Nucleus accumbens (tissue), 56 donors: ENCODE results near the gene KRTAP10-4.
"Not testable (repeated sequence)": the region's sequence is repeated elsewhere in the genome, so short reads cannot be mapped to it uniquely, and the experiment has no call there.

Experiments
- DNase-seq, 56 donors: peaks; one replicate each; lab custom pipeline; 2025; lab: John Stamatoyannopoulos, UW

Gene KRTAP10-4

DNA sequence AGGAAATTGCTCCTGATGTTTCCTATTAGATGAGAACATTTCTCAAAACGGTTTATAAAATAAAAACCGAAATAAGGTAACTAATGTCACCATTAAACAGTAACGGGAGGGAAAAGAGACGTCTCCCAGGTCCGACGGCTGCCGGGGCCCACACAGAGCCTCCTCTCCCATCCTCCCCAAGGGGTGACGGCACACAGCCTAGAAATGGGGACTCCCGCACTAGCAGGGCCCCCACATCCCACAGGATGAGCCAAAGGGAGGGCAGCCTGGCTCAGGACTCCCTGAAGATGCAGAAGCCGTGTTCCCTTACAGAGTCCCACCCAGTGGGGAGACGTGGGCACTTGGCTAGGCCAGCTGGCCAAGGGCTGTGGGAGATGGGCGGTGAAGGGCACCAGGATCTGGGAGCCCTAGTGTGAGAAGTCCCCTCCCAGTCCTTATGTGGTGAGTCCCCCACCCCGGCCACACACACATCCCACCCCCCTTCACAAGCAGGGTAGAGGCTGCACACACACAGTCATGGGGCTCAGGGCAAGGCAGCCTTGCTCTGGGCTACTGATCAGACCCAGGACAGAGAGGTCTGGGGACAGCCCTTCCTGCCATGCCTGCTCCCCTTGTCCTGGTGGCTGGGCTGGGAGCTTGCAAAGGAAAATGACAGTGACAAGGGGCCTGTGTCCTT is 18.2 kb upstream of the KRTAP10-4 start:
- DNase-seq, result no peak

DNA sequence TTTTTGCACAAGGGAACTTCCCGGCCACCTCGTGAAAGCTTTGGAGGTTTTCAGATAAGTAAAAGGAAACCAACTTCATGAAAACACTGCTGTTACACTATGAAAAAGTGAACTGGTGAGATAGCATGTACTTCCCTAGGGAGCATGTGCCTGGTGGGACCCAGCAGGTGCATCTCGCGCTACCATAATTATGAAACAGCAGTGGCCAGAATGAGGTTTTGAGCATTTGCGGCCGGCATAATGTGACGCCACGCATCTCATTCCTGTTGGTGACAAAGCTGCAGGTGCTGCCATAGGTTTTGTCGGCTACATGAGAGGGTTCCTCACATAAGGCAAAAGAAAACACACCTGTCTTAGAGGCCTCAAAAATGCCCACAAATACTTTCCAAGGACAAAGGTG is 16.6 kb upstream of the KRTAP10-4 start:
- no peak for DNase-seq

DNA sequence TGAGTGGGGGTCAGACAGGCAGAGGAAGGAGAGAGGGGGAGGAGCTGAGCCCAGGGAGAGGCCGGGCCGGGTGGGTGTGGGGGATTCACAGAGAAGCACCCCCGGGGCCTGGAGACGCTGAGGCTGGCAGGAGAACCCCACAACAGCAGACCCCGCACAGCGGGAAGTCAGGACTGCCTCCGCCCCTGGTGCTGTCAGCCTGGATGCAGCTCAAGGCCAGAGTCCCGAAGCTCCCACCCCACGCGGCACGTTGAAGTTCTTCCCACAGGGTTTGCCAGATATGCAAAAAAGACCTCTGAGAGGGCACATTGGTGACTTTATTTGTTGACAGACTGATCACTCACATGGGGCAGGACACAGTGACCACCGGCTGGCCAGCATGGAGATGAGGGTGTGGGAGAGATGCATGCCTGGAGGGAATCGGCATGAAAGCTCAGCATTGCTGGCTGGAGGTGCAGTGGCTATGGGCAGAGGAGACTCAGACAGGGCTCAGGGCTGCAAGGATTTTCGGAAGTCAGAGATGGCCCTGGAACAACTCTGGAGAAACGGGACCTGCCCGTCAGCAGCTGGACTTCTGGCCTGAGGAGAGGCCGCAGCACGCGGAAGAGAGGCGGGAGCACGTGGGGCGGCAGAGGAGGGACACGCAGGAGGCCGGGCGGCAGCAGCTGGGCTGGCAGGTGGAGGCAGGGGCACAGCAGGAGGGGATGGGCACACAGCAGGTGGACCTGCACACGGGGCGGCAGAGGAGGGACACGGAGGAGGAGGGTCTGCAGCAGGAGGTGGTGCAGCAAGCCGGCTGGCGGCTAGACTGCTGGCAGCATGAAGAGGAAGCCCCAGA is 15.8 kb upstream of the KRTAP10-4 start:
- no peak for DNase-seq

DNA sequence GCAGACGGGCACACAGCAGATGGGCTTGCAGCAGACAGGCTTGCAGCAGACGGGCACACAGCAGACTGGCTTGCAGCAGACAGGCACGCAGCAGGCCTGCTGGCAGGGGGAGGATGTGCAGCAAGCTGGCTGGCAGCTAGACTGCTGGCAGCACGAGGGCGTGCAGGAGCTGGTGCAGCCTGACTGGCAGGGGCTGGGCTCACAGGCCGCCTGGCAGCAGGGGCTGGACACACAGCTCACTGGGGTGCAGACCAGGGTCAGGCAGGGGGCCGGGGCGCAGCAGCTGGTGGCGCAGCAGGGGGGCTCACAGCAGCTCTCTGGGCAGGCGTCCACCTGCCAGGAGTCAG is 15.2 kb upstream of the KRTAP10-4 start:
- DNase-seq, result not testable (repeated sequence)

DNA sequence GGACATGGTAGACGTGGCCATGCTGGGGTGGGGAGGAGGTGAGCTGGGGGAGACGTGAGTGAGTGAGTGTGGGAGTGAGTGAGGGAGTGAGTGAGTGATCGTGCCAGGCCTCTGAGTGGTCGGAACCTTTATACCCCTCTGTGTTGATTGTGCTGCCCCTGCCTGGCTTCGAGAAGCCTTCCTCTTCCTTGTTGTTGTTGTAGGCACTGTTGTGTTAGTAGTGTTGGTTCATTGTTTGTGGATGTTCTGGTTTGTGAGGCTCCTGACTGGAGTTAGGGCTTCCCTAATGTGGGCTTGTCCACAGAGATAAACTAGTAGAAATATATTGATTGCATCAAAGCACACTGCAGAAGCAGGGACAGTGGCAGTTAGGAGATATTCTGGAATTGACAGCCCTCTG is 14.8 kb upstream of the KRTAP10-4 start, which contains the start of gene KRTAP10-3:
TSS of gene KRTAP10-3 (minus strand) at position 101 of the 400 bp plus-strand sequence. CDS start at position 21, 80 bp downstream.
- no peak for DNase-seq

DNA sequence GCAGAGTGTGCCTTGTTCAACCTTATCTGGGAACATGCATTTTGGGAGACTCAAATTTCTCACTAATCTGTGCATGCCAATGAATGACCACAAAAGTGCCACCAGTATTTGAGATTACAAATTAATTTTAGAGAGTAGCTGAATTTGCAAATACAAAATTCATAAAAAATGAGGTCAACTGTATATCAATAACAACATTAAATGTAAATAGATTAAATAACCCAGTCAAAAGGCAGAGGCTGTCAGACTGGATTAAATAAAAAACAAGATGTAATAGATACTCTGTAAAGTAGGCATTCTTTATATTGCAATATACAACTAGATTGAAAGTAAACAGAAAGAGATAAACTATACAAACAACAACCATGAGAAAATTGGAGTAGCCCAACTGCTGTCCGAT is 9.4 kb upstream of the KRTAP10-4 start:
- DNase-seq, result no peak

DNA sequence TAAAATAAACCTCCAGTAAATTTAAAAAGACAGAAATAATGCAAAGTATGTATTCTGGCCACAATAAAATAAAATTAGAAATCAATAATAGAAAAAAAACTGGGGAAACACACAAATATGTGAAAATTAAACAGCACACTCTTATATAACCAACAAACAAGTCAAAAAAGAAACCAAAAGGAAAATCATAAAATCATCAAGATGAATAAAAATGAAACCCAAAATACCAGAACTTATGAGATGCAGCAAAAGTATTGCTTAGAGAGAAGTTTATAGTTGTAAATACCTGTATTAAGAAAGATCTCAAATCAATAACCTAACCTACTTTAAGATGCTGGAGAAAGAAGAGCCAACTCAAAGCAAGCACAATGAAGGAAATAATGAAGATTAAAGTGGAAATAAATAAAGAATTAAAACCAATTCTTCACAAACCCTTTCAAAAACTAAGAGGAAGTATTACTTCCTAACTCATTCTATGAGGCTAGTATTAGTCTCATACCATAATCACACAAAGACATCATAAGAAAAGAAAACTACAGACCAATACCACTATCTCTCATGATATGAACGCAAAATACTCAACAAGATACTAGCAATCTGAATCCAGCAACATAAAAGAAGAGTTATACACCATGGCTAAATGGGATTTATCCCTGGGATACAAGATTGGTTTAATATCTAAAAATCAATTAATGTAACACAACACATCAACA is 8.5 kb upstream of the KRTAP10-4 start:
- no peak for DNase-seq

DNA sequence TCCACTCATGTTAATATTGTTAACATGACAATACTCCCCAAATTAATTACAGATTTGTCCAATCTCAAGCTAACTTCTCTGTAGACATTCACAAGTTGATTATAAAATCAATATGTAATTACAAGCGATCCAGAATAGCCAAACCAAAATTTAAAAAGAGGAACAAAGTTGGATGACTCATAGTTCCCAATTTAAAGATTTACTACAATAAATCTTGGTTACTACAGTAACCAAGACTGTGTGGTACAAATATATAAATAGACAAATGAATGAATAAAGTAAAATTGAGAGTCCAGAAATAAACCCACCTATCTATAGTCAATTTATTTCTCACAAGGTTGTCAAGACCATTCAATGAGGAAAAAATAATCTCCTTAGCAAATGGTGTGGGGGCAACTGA is 7.1 kb upstream of the KRTAP10-4 start:
- DNase-seq, result no peak

DNA sequence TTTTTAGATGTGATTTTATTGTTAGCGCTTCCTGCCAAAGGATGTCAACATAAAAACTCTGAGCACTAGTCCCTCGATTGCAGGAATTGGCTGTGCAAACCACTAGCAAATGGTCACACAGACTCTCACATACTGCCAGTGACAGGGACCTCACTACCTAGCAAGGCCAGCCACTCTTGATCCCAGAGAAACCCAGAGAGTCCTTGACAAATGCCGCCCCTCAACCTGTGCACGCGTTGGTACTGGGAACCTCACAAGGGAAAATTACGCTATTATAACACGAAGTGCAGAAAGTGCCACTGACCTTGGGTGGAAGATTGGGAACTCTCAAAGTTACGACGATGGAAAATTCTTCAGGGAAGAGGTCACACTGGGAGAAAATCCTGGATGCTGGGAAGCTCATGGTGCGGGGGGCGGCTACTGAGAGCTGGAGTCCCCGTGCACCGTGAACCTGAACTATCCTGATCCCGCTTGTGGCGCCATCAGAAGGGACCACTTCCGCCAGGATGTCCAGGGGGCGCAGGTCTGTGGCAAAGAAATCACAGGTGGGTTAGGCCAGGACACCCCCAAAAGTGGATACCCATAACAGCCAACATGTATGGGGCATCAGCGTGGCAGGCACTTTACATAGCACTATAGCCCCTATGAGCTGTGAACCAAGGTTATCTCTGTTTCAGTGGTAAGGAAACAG is 5.9 kb upstream of the KRTAP10-4 start:
- no peak for DNase-seq

DNA sequence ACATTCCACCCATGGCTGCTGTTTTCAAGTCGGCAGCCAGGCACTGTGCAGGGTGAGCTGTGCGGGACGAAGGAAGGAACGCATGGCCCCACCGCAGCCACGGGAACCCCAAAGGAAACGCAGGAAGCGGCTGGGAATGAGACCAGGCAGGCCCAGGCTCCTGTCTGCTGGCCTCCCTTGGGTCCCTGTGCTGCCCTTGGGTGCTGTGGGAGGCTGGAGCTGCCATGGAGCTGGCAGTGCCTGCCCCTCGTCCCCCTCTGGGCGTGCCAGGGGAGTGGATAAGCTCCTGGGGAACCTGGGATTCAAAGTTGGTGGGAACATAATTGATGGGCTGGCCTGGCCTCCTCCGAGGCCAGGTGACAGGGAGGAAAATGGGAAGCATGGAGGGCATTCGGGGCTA is 5.3 kb upstream of the KRTAP10-4 start:
- no peak for DNase-seq

DNA sequence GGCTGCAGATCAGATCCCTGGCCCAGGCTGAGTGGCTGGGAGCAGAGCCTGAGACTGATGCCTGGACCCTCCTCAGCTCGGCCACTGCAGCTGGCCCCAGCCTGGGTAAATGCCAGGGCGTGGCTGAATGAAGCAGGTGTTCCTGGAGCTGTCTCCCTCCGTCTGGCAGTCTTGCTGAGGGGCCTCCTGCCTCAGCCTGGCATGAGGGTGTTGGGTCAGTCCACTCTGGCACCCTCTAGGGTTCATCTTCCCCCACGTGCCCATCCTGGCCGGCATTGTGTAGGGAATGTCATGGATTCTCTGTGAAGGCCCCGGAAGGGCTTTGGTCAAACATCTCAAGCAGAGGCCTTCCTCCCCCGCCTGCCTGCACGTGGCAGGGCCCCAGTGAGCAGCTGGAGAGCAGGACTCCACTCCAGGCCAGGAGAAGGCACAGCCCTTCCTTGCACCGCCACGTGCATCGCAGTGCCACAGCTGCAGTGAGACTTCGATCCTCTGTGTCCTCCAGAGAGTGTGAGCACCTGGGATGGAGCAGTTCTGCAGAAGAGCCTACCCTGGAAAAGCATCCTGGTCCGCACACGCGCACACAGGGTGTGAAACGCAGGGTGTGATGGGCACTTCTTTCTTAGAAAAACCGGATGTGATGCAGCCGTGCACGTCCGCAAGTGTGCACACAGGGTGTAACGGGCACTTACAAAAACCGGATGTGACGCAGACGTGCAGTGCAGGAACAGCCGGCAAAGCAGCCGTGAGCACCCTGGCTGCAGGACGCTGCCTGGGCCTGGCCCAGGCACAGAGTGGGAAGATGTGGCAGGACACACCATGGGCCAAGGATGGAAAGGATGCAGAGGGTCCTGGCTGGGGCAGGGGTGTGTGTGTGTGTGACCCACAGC is 4.6 kb upstream of the KRTAP10-4 start:
- no peak for DNase-seq

DNA sequence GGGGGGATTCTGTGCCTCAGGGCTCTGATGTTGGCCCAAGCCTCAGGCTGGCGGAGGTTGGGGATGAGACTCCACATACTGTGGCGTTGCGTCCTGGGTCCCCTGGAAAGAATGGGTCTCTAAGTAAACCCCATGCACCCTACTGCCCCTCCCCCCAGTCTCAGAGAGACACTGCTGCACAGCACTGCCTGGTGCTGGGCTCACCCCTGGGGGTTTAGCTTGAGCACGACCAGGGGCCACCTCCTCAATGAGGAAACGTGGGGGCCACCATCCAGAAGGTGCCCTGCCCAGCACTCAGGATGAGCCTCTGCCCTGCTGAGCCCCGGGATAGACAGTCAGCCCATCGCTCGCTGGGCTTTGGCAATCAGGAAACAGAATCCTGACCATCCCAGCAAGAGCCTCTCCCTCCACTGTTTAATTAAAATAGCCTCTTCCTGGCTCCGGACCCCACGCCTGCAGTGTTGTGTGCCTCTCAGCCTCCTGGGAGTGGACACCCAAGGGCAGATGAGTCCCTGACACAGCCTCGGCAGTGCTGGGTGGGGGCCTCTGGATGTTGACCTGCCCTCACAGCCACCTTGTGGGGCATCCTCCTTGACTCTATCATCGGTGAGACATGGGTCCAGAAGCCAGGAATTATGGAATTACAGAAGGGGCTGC is 3.5 kb upstream of the KRTAP10-4 start:
- DNase-seq, result no peak

DNA sequence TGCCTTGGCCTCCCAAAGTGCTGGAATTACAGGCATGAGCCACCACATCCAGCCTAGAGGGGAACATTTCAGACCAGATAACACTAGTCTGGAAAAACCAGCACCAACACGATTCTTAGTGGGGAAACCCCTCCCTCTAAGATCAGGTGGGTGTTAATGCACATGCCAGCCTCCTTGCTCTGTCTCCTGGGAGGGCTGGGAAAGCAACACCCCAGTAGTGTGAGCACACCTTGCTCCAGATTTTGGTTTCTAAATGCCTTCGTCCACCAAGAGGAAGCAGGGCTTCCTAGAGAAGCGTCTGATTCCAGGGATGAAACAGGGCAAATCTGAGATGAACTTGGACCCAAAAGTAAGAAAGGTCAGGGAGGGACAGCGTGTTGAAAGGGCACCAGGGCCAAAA is 2.2 kb upstream of the KRTAP10-4 start:
- no peak for DNase-seq

DNA sequence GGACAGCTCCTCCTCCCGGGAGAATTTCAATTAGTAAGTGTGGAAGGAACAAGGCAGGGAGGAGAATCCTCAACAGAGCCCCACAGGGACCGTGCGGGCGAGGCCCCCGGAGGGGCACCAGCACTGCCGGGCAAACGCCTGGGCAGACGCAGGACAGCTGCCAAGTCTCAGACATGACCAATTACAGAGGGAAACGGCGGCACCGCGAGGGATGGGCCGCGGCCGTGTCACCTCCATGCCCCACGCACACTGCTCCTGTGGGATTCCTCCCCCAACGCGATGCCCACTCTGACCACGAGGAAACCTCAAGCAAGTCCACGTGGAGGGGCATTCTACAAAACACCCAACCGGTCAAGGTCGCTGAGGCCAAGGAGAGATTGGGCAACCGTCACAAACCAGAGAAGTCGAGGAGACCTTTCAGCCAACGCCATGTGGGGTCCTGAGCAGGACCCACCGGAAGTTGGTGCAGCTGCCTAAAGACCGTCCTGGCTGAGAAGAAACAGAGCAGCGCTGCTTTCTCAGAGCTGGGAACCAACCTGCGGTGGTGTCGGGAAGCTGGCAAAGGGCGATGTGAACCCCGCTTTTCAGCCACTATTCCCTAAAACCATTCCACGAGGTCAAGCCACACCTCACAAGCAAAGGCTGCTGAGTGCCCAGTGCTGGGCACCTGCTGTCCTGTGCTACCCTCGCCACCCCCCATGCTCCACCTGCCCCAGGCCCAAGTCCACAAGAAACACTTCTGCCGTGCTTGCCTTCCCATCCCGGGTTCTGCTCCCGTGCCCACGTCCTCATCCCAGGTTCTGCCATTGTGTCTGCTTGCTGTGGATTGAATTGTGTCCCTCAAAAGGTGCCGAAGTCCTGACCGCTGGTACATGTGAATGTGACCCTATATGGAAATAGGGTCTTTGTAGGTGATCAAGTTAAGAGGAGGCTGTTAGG is 1.4 kb upstream of the KRTAP10-4 start:
- DNase-seq, result no peak

DNA sequence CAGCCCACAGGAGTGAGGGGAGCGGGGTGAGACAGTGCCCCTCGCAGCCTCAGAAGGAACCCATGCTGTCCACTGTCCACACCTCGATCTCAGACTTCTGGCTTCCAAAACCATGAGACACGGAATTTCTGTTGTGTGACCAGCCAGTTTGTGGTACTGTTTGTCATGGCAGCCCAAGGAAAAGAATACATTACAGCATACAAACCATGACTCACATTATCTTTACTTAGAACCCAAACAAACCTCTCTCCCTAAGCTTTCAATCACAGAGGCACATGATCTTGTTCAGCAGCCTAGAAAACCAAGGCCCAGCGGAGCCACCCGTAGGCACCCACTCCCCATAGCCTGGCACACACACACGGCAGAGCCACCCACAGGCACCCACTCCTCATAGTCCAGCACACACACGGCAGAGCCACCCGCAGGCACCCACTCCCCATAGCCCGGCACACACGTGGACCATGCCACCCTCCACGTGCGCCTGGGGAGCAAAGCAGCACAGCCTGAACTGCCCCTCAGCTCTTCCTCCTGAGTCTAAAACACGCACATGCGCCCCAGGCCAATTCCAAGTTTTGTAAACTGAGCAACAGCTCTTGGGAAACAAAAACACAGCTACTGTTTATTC is 458 bp upstream of the KRTAP10-4 start:
- no peak for DNase-seq

DNA sequence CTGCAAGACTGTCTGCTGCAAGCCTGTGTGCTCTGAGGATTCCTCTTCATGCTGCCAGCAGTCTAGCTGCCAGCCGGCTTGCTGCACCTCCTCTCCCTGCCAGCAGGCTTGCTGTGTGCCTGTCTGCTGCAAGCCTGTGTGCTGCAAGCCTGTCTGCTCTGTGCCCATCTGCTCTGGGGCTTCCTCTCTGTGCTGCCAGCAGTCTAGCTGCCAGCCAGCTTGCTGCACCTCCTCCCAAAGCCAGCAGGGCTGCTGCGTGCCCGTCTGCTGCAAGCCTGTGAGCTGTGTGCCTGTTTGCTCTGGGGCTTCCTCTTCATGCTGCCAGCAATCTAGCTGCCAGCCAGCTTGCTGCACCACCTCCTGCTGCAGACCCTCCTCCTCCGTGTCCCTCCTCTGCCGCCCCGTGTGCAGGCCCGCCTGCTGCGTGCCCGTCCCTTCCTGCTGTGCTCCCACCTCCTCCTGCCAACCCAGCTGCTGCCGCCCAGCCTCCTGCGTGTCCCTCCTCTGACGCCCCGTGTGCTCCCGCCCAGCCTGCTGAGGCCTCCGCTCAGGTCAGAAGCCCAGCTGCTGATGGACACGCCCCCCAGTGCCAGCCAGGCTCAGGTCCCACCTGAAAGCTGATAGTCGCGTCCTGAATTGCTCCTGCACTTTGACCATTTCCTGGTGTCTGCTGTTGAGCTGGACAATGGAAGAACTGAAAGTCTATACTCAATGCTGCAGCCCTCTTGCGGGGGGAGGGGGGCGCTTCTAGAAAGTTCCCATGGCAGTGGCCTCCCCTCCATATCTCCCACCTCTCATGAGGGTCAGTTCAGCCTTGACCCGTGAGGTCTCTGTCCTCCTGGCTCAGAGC is 1.2 kb downstream of the KRTAP10-4 start:
- DNase-seq, result no peak
